LHCN-M2 (cell line): ENCODE data around the gene TJP3. TPM values are rescaled to one million over a fixed set of nuclear protein-coding genes. Genes with fewer than 3 reads are reported as not detected.

Source experiments
- DNase-seq: peaks from one replicate; pipeline ENCODE4 v3.0.0-alpha.2; 2012; ENCODE audit warnings: low read depth
- total RNA-seq: library from RNA; depleted of rRNA; stranded (reverse); fragments of >200 nt; gene quantifications from 2 replicates; pipeline ENCODE4 v1.2.3, GENCODE V29; 2014

Gene TJP3
- total RNA-seq, 1 experiment from 2014 or later, result not detected

GRCh38 chr19:3691726-3692125 lies 16.5 kb upstream of the TJP3 start:
- DNase-seq, result no peak

DNA sequence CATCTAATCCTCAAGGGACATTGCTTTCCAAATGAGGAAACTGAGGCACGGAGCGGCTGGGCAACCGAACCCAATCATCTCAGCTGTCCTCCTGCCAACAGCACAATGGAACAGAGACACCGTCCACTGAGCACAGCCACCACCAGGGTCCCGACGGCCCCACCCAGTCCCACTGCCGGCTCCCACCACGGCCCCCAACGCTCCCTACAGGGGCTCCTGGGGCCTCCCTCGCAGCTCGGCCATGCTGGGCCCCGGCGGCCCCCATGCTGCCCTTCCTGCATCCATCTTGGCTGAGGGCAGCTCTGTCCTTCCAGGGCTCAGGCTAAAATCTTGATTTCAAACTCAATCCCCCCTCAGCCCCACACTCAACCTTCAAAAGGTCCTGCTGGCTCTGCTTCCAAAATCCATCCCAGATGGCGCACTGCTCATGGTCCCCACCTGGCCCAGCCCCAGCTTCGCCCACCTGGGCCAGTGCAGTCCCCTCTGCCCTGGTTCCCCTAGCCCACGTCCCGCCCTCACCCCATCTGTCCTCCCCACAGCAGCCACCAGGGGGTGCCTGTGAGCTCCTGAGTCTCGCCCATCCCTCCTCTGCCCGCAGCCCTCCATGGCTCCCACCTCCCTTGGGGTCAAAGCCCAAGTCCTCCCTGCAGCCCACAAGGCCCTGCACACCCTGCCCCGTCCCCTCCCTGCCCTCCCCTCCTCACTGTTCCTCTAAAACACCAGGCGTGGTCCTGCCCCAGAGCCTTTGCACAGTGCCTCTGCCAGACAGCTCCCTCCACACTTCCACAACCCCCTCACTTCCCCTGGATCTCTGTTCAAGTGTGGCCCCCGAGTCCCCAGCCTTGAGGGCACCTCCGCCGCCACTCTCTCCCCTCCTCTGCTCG lies 15.8 kb upstream of the TJP3 start:
- no peak for DNase-seq

- no peak for DNase-seq
Observed at GRCh38 chr19:3693025-3693925, 14.9 kb upstream of the TJP3 start.

GRCh38 chr19:3694361-3695123 lies 13.6 kb upstream of the TJP3 start:
- no peak for DNase-seq

- no peak for DNase-seq
Observed at GRCh38 chr19:3695124-3695733, 13.0 kb upstream of the TJP3 start.

DNA sequence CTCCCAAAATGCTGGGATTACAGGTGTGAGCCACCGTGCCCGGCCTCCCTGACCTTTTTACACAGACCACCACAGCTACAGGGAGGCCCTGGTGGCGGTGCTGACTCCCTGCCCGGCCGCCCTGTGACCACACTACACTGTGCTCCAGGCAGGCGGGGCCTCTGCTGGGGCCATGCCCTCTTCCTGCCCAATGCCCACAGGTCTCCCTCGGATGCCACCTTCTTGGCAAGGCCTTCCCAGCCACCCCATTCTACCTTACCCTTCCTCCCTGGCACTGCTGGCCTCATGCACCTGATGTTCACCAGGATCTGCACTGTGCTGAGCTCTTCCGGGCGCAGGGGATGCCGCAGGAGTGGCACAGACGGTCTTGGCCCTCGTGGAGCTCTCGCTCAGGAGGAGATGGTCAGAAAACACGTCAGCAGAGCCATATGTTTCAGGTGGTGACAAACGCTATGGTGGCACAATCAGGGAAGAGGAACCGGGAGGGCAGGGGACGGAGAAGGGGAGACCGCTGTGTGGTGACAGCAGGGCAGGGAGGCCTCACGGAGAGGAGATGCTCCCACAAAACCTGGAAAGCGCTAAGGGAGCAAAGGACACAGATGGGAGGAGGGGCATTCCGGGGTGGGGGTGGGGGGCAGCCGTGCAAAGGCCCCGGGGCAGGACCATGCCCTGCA lies 12.1 kb upstream of the TJP3 start:
- no peak for DNase-seq

- no peak for DNase-seq
Observed at GRCh38 chr19:3696660-3696995, 11.6 kb upstream of the TJP3 start.

DNA sequence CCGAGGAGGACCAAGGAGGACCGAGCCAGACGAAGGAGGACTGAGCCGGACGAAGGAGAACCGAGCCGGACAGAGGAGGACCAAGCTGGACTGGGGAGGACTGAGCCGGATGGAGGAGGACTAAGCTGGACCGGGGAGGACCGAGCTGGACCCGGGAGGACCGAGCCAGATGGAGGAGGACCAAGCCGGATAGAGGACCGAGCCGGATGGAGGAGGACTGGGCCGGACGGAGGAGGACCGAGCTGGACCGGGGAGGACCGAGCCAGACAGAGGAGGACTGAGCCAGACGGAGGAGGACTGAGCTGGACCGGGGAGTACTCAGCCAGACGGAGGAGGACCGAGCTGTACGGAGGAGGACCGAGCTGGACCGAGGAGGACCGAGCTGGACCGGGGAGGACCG lies 11.1 kb upstream of the TJP3 start:
- no peak for DNase-seq

- no peak for DNase-seq
Observed at GRCh38 chr19:3697671-3698385, 10.4 kb upstream of the TJP3 start.

- no peak for DNase-seq
Observed at GRCh38 chr19:3698386-3698950, 9.7 kb upstream of the TJP3 start.

- DNase-seq, result peak; percentile 55
Observed at GRCh38 chr19:3698974-3699740, 9.0 kb upstream of the TJP3 start.

DNA sequence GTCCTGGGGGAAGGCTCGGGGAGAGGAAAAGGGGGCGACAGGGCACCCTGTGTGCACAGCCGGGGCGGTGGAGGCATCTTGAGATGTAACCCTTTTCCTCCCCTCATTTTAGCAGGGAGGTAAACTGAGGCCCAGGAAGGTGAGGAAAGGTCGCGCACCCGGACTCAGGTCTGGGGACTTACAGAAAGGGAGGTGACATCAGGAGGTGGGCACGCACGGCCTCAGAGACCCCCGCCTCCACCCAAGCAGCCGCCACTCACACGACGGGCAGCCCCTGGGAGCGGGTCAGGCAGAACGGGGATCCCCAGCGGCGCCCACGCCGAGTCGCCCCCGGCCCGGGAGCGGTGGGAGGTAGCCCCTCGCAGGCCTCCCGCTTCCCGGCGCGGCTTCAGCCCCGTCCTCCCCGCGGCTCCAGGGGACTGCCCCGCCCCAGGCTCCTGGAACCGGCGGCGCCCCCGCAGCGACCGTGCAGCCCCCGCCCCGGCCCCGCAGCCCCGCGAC lies 8.4 kb upstream of the TJP3 start:
- DNase-seq, result no peak

GRCh38 chr19:3700242-3701032 lies 7.7 kb upstream of the TJP3 start, which contains the start of gene PIP5K1C:
PIP5K1C (minus strand) TSS chr19:3700468; CDS start chr19:3700390, 78 bp downstream.
- DNase-seq, result peak; percentile 72

DNA sequence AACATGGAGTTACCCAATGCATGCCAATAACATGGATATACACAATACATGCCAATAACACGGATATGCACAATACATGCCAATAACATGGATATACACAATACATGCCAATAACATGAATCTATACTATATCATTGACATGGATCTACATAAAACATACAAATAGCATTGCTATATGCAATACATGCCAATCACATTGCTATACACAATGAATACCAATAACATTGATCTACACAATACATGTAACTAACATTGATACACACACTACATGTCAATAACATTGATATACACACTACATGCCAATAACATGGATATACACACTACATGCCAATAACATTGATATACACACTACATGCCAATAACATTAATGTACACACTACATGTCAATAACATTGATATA lies 7.0 kb upstream of the TJP3 start:
- DNase-seq, result no peak

- no peak for DNase-seq
Observed at GRCh38 chr19:3707868-3708206, 347 bp upstream of the TJP3 start.

GRCh38 chr19:3710265-3710812 lies 2.2 kb downstream of the TJP3 start:
- peak; percentile 14 for DNase-seq
